ENCODE results near the gene FAM3B. TPM values are rescaled to one million over a fixed set of nuclear protein-coding genes. Genes with fewer than 3 reads are reported as not detected.

The FAM3B gene
- total and polyA plus RNA-seq, 2 donors: 8.5 to 13.2 TPM

DNA sequence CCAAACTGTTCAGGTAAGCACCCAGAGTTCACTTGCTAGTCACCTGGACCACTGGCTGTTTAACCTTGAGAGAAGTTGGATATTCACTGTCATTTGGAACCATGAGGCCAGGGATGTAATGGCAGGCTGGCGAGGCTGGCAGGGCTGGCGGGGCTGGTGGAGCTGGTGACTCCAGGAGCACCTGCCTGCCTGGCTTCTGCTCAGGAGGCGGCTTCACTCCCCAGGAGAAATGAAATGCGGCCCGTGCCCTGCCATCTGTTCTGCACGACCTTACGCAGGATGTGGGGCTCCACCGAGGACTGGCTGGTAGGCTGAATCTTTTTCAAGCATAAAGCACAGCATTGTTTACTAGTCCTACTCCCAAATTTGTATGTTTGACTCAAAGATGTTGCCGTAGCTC is 86.7 kb downstream of the FAM3B start:
- no peak overlapping the region for H3K27ac ChIP-seq (ENCODE audit: low read depth in 1 of 2, low read length in 1 of 2)
- WGBS: 96% methylated on average over 9 of the region's 9 CpGs
- no peak overlapping the region for H3K4me3 ChIP-seq (ENCODE audit: low read length in 2 of 2)
- H3K4me1 ChIP-seq (ENCODE audit: control insufficient read depth in 2 of 2, insufficient read depth in 2 of 2, low read length in 2 of 2): peaks cover 0 to 6% of the 10 kb centered on the region in 2 donors
- H3K9me3 ChIP-seq (ENCODE audit: control insufficient read depth in 2 of 2, insufficient read depth in 1 of 2, low read length in 1 of 2): no peaks in the 10 kb centered on the region
- no peak for DNase-seq (ENCODE audit: low read depth in 6 of 9, low spot score in 9 of 9)
- peaks cover 61 to 83% of the 10 kb centered on the region in 2 donors for H3K36me3 ChIP-seq (ENCODE audit: control insufficient read depth in 2 of 2, insufficient read depth in 2 of 2, low read length in 1 of 2)
- no peaks in the 10 kb centered on the region for H3K27me3 ChIP-seq (ENCODE audit: control insufficient read depth in 2 of 2, insufficient read depth in 1 of 2, low read length in 1 of 2)

DNA sequence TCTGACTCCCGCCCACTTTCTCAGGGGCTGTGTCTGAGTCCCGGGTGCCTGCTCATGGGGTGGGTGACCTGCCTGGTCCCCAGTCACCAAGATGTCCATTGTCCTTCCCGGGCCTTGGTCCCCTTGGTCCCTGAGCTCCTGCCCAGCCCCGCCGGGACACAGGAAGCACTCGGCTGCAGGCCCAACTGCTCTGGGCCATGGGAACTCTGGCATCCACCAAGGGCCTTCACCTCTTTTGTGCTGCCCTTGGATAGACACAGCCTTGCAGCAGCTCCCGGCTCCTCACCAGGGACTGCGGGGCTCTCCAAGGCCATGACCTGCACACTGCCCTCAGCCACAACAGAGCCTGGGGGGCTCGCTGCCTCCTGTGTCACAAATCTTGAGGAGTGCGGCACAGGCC is 87.4 kb downstream of the FAM3B start:
- no peaks in the 10 kb centered on the region for H3K27me3 ChIP-seq (ENCODE audit: control insufficient read depth in 2 of 2, insufficient read depth in 1 of 2, low read length in 1 of 2)
- WGBS: 97% methylated on average over 10 of the region's 10 CpGs
- H3K4me1 ChIP-seq (ENCODE audit: control insufficient read depth in 2 of 2, insufficient read depth in 2 of 2, low read length in 2 of 2): peaks cover 0 to 6% of the 10 kb centered on the region in 2 donors
- no peak overlapping the region for H3K4me3 ChIP-seq (ENCODE audit: low read length in 2 of 2)
- H3K9me3 ChIP-seq (ENCODE audit: control insufficient read depth in 2 of 2, insufficient read depth in 1 of 2, low read length in 1 of 2): no peaks in the 10 kb centered on the region
- DNase-seq (ENCODE audit: low read depth in 6 of 9, low spot score in 9 of 9): no peak
- H3K36me3 ChIP-seq (ENCODE audit: control insufficient read depth in 2 of 2, insufficient read depth in 2 of 2, low read length in 1 of 2): peaks cover 60 to 82% of the 10 kb centered on the region in 2 donors
- no peak overlapping the region for H3K27ac ChIP-seq (ENCODE audit: low read depth in 1 of 2, low read length in 1 of 2)

DNA sequence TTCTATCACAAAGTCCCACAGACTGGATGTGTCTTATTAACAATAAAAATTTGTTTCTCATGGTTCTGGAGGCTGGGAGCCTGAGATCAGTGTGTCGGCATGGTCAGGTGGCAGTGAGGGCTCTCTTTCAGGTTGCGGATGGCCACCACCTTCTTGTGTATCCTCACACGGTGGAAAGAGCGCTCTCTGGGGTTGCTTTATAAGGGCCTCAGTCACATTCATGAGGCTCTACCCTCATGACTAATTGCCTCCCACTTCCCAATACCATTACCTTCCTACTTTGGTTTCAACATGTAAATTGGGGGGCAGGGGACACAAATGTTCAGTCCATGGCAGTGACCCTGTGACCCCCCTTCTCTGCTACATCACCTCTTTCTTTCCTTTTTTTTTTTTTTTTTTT is 88.7 kb downstream of the FAM3B start:
- 98% methylated on average over 4 of the region's 4 CpGs for WGBS
- H3K4me3 ChIP-seq (ENCODE audit: low read length in 2 of 2): no peak overlapping the region
- H3K27ac ChIP-seq (ENCODE audit: low read depth in 1 of 2, low read length in 1 of 2): no peak overlapping the region
- no peaks in the 10 kb centered on the region for H3K27me3 ChIP-seq (ENCODE audit: control insufficient read depth in 2 of 2, insufficient read depth in 1 of 2, low read length in 1 of 2)
- H3K4me1 ChIP-seq (ENCODE audit: control insufficient read depth in 2 of 2, insufficient read depth in 2 of 2, low read length in 2 of 2): peaks cover 0 to 6% of the 10 kb centered on the region in 2 donors
- H3K36me3 ChIP-seq (ENCODE audit: control insufficient read depth in 2 of 2, insufficient read depth in 2 of 2, low read length in 1 of 2): peaks cover 52 to 81% of the 10 kb centered on the region in 2 donors
- no peak for DNase-seq (ENCODE audit: low read depth in 6 of 9, low spot score in 9 of 9)
- H3K9me3 ChIP-seq (ENCODE audit: control insufficient read depth in 2 of 2, insufficient read depth in 1 of 2, low read length in 1 of 2): no peaks in the 10 kb centered on the region

DNA sequence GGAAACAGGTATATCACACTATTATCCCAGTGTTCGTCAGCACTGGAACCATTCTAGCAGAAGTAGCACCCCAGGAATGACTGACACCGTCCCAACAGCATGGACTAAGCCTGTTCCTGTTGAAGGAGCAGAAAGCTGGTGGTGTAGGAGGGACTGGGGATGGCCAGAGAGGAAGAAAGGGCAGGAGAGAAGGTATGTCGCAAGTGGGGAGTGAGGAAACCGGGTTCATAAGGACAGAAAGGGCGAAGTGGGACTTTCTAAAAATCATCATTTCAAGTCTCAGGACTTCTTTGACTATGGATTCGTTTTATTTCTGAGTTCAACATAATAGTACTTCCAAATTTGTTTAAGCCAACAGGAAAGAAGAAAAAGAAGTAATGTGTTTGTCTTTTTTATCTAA is 89.7 kb downstream of the FAM3B start:
- Histone ChIP-seq H3K4me1 (ENCODE audit: control insufficient read depth in 2 of 2, insufficient read depth in 2 of 2, low read length in 2 of 2) (peaks cover 0 to 6% of the 10 kb centered on the region in 2 donors), H3K36me3 (ENCODE audit: control insufficient read depth in 2 of 2, insufficient read depth in 2 of 2, low read length in 1 of 2) (peaks cover 54 to 75% of the 10 kb centered on the region in 2 donors), H3K4me3 (ENCODE audit: low read length in 2 of 2) (no peak overlapping the region), H3K27me3 (ENCODE audit: control insufficient read depth in 2 of 2, insufficient read depth in 1 of 2, low read length in 1 of 2) (no peaks in the 10 kb centered on the region), H3K9me3 (ENCODE audit: control insufficient read depth in 2 of 2, insufficient read depth in 1 of 2, low read length in 1 of 2) (peaks cover 0 to 7% of the 10 kb centered on the region in 2 donors), H3K27ac (ENCODE audit: low read depth in 1 of 2, low read length in 1 of 2) (no peak overlapping the region)
- no peak for DNase-seq (ENCODE audit: low read depth in 6 of 9, low spot score in 9 of 9)
- 98% methylated on average over 6 of the region's 6 CpGs for WGBS

Other genes with a start within 250 kb of the FAM3B start
- 5.9 TPM for gene BACE2, start 148.6 kb upstream of the FAM3B start, total RNA-seq
- 17.6 TPM for gene BACE2, start 148.6 kb upstream of the FAM3B start, polyA plus RNA-seq
- 32.0 TPM for gene MX2, start 45.2 kb downstream of the FAM3B start, total RNA-seq
- 33.0 TPM for gene MX2, start 45.2 kb downstream of the FAM3B start, polyA plus RNA-seq
- gene MX1, start 109.4 kb downstream of the FAM3B start, total RNA-seq: 148 TPM
- gene MX1, start 109.4 kb downstream of the FAM3B start, polyA plus RNA-seq: 54.5 TPM
- 0.99 TPM for gene TMPRSS2, start 191.4 kb downstream of the FAM3B start, total RNA-seq
- gene TMPRSS2, start 191.4 kb downstream of the FAM3B start, polyA plus RNA-seq: 2.5 TPM